Neutrophil (primary cell): Measurements from ENCODE around the gene LRPPRC.

Experiments
- H3K27ac ChIP-seq: fragments of 200-600 bp; sonication (generic); 2 replicates; pipeline ENCODE4 v1.5.1; 2016; ENCODE audit warnings: mild to moderate bottlenecking, moderate library complexity
- H3K27me3 ChIP-seq: fragments of 200-600 bp; sonication (generic); 2 replicates; pipeline ENCODE4 v1.6.0; 2016; ENCODE audit warnings: mild to moderate bottlenecking
- H3K36me3 ChIP-seq: fragments of 200-600 bp; sonication (generic); 2 replicates; pipeline ENCODE4 v1.5.1; 2017
- H3K4me1 ChIP-seq, 2 experiments: fragments of 200-600 bp in 1 of 2; sonication (generic) in 1 of 2; 1 replicate in 1 of 2; 2 replicates in 1 of 2; pipeline versions ENCODE4 v1.5.1 to v1.6.1; 2013 to 2016; ENCODE audit warnings: low read depth in 1 of 2, low read length in 1 of 2, mild to moderate bottlenecking in 1 of 2, moderate library complexity in 1 of 2; ENCODE audit not compliant: control insufficient read depth in 1 of 2, insufficient read depth in 1 of 2
- H3K4me3 ChIP-seq, 2 experiments: fragments of 200-600 bp in 1 of 2; sonication (generic) in 1 of 2; 1 replicate in 1 of 2; 2 replicates in 1 of 2; pipeline ENCODE4 v1.5.1; 2013 to 2016; ENCODE audit warnings: low read depth in 1 of 2, low read length in 1 of 2, mild to moderate bottlenecking in 1 of 2, moderate library complexity in 1 of 2
- H3K9me3 ChIP-seq: fragments of 200-600 bp; sonication (generic); 2 replicates; pipeline ENCODE4 v1.5.1; 2016
- TF ChIP-seq, protein P1 (sequence below): fragments of 200-600 bp; sonication (generic); IDR thresholded peaks from 2 replicates; pipeline ENCODE4 v1.5.1; 2016; ENCODE audit warnings: antibody characterized with exemption

The LRPPRC gene

DNA sequence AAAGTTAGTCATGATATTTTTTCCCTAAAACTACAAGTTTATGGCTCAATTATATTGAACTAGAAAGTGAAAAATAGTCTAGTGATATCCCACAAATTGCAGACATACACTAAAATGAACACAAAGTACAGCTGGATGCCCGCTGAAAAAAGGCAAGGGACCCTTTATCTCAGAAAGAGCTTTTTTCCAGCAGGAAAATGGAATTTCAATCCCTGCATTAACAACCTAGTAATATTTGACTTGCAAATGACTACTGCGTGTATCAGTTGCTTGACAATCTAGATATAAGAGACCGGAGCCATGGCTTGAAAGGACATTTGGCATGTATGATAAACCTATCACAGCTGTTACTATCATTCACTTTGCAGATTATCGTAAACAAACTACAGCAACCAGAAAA lies 49.1 kb downstream of the LRPPRC start:
- Histone ChIP-seq H3K4me1 (no peaks in the 10 kb centered on the region), H3K27ac (no peak overlapping the region), H3K4me3 (no peak overlapping the region), H3K27me3 (no peaks in the 10 kb centered on the region), H3K9me3 (no peaks in the 10 kb centered on the region), H3K36me3 (peaks cover 49% of the 10 kb centered on the region)
- TF ChIP-seq, protein P1, sequence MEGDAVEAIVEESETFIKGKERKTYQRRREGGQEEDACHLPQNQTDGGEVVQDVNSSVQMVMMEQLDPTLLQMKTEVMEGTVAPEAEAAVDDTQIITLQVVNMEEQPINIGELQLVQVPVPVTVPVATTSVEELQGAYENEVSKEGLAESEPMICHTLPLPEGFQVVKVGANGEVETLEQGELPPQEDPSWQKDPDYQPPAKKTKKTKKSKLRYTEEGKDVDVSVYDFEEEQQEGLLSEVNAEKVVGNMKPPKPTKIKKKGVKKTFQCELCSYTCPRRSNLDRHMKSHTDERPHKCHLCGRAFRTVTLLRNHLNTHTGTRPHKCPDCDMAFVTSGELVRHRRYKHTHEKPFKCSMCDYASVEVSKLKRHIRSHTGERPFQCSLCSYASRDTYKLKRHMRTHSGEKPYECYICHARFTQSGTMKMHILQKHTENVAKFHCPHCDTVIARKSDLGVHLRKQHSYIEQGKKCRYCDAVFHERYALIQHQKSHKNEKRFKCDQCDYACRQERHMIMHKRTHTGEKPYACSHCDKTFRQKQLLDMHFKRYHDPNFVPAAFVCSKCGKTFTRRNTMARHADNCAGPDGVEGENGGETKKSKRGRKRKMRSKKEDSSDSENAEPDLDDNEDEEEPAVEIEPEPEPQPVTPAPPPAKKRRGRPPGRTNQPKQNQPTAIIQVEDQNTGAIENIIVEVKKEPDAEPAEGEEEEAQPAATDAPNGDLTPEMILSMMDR, result no peak

DNA sequence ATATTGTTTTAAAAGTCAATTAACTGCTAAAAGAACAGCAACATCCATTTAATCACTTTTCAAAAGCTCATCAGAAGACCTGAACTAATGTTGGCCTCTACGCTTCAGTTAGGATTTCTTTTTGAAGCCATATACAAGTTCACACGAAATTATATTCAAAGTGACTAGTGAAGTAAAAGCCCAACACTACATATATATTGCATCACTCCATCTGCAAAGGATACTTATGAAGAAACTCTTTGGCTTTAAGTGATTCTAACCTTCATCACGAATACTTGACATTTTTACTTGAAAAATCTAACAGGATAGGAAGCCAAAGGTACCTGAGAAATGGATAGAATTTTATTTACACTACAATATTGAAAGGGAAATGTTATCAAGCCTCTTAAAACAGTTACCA lies 50.4 kb downstream of the LRPPRC start:
- H3K9me3 ChIP-seq, result no peaks in the 10 kb centered on the region
- H3K4me1 ChIP-seq, result no peaks in the 10 kb centered on the region
- TF ChIP-seq, protein P1, result no peak
- H3K27ac ChIP-seq, result no peak overlapping the region
- peaks cover 49% of the 10 kb centered on the region for H3K36me3 ChIP-seq
- H3K27me3 ChIP-seq, result no peaks in the 10 kb centered on the region
- no peak overlapping the region for H3K4me3 ChIP-seq

DNA sequence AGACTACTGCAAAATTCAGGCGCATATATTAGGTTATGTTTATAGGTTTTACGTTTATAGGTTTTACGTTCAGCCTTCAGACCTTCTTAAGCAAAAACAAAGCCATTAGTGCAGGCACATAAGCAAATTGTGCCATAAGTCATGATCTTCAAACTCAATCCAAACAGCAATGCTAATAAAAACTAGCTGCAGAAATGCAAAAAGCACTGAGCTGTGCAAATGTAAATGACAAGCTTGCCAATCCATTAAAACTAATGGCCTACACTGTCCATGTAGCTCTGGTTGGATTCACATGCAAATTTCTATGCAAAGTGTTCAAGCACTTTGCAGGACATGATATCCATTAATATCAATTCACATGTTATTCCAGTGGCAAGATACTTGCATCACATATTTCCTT lies 50.9 kb downstream of the LRPPRC start:
- Histone ChIP-seq H3K27me3 (no peaks in the 10 kb centered on the region), H3K36me3 (peaks cover 49% of the 10 kb centered on the region), H3K4me3 (no peak overlapping the region), H3K9me3 (no peaks in the 10 kb centered on the region), H3K27ac (no peak overlapping the region), H3K4me1 (no peaks in the 10 kb centered on the region)
- TF ChIP-seq, protein P1, result no peak

DNA sequence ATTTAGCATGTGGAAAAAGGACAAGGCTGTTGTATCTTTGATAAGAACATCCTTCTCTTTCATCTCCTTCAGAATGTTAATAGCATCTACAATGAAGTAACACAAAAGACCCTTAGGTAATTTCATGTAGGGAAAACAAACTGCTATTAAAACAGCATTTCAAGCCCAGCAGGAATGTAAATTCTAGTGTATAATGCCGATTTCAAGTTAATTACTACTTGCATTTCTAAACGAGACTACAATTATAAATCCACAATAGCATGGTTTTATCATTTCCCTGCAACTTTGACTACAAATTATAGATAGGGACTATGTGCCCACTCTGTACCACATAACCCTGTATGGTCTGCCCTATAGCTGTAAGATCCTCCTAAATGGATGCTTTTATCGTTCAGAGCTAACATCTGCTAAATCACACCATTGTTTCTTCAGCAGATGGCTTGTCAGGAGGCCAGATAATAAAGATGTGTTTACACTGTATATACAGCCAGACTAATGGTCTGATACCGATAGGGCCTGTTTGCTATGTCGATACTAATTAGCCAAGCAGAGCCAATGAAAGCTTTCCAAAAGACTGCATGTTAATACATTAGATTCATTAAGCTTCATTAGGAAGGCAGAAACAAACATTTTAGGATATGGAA lies 51.9 kb downstream of the LRPPRC start:
- Histone ChIP-seq H3K4me3 (no peak overlapping the region), H3K36me3 (peaks cover 49% of the 10 kb centered on the region), H3K27ac (no peak overlapping the region), H3K4me1 (no peaks in the 10 kb centered on the region), H3K27me3 (no peaks in the 10 kb centered on the region), H3K9me3 (no peaks in the 10 kb centered on the region)
- TF ChIP-seq, protein P1, result no peak

DNA sequence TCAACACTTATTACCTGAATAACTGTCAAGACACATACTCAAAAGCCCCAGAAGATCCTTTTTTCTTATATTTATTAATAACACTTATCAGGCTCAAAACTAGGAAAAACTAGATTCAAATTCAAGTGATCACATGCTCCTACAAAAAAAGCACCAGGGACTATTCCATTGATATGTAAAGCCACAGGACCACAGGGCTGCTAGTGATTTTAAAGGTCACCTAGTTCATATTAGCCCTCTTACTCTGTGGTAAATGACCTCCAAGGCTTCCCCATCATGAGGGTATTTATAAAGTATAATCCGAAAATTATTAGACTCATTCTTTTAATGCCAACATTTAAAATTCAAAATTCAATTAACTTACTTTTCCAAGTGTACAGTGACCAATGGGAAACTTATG lies 52.5 kb downstream of the LRPPRC start:
- Histone ChIP-seq H3K4me1 (no peaks in the 10 kb centered on the region), H3K27ac (no peak overlapping the region), H3K4me3 (no peak overlapping the region), H3K27me3 (no peaks in the 10 kb centered on the region), H3K9me3 (no peaks in the 10 kb centered on the region), H3K36me3 (peaks cover 46% of the 10 kb centered on the region)
- TF ChIP-seq, protein P1, result no peak
